ENCODE results near the gene THRSP. TPM values are rescaled to one million over a fixed set of nuclear protein-coding genes. Genes with fewer than 3 reads are reported as not detected.
"Not testable (repeated sequence)": the region's sequence is repeated elsewhere in the genome, so short reads cannot be mapped to it uniquely, and the experiment has no call there.

The THRSP gene
- total RNA-seq, 1 donor from 2014 or later, result not detected

GRCh38 chr11:78086521-78087074 lies 22.9 kb downstream of the THRSP start:
- not testable (repeated sequence) for DNase-seq (ENCODE audit: low read depth in 2 of 2)

DNA sequence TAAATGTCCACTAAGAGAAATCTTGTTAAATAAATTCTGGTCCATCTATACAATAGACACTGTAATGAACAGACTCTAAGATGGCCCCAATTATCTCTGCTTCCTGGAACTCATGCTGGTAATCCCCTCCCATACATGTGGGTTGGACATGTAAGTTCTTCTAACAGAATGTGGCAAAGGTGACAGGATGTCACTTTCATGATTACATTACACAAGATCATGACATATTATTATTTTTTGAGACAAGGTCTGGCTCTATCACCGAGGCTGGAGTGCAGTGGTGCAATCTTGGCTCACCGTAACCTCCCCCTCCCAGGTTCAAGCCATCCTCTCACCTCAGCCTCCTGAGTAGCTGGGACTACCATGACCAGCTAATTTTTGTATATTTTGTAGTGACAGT lies 30.6 kb downstream of the THRSP start:
- no peak for DNase-seq (ENCODE audit: low read depth in 2 of 2)

- no peak for DNase-seq (ENCODE audit: low read depth in 2 of 2)
These were observed 34.2 kb downstream of the THRSP start for GRCh38 chr11:78097666-78098385.

GRCh38 chr11:78099666-78100065 lies 36.0 kb downstream of the THRSP start:
- DNase-seq (ENCODE audit: low read depth in 2 of 2), result no peak

DNA sequence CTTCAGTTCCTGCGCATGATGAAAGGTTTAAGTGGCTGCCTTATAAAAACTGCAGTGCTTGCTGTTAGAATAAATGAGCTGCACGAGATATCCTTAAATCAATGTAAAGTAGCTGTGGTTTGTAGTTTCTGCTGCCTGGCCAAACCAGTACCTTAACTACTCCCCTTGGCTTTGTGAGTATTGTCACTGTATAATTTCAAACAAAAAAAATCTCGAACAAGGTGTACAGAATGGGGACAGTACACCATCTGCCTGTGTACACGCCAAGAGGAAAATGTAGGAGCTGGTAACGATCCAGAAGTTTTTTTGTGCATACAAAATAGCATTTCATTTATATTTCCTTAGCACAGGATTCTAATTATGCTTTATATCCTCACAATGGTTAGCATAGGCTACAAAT lies 36.6 kb downstream of the THRSP start:
- DNase-seq (ENCODE audit: low read depth in 2 of 2), result no peak

GRCh38 chr11:78100676-78101472 lies 37.2 kb downstream of the THRSP start:
- no peak for DNase-seq (ENCODE audit: low read depth in 2 of 2)

DNA sequence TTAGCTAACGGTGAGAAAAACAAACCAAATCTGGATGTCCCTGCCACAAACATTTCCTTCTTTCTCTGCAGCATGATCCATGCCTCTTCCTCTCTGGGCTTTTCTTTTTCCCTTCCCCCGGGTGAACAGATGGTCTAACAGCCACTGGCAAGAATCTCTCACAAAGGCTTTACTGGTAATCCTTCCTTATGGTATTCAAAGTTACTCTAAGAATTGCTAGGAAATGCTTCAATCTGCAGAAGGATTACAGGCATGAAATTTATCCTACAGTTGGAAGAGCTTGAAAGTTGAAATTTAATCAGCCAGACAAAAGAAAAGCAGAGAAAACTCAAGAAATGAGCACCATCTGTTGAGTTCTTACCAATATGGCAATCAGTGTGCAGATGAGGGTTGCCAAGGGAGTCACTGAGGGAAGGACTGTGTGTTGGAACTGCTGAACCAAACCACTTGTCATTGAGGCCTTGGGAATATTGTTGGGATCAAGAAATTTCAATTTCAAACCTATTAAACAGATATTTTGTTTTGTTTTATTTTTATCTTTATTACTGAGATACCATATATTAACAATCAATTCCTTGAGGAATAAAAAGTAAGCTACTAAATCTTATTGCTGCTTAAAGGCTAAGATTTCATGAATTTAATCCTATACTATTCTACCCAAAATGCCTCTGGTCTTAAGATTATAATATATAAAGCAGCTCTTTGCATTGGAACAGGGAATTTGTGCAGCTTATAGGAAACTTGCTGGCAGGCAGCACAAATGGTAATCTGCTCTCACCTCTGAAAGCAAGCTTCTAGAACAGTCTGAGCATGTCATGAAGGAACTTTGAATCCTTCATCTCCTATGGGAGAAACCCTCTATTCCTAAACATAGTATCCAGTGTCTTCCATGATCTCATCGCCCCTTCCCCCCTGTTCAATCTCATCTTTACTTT lies 45.7 kb downstream of the THRSP start:
- DNase-seq (ENCODE audit: low read depth in 2 of 2), result no peak

DNA sequence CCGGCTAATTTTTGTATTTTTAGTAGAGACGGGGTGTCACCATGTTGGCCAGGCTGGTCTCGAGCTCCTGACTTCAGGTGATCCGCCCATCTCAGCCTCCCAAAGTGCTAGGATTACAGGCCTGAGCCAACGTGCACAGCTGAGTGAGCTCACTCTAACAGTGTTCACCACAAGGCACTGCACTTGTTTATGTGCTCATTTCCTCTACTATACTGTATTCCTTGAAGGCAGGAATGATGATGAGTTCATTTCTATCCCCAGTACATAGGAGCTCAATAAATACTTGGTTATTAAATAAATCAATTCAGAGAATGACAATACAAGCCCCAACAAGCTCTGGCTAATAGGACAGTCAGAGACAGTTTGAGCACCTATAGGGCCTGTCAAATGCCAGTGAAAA lies 46.7 kb downstream of the THRSP start:
- no peak for DNase-seq (ENCODE audit: low read depth in 2 of 2)

- DNase-seq (ENCODE audit: low read depth in 2 of 2), result no peak
These were observed 47.2 kb downstream of the THRSP start for GRCh38 chr11:78110830-78111229.

DNA sequence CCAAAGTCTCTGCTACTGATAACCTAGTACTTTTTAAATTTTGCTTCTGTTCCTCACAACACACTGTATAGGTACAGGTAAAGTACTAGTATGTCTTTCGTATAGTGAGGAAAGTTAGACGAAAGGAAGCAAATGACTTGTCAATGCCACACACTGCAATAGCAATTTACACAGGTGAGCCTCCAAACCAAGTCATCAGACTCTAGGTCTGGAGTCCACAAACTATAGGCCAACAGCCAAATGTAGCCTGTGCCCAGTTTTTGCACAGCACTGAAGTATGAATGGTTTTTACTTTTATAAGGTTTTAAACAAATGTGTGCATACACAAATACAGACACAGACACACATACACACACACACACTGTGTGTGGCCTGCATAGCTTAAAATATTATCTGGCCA lies 47.6 kb downstream of the THRSP start:
- no peak for DNase-seq (ENCODE audit: low read depth in 2 of 2)

- no peak for DNase-seq (ENCODE audit: low read depth in 2 of 2)
These were observed 49.1 kb downstream of the THRSP start for GRCh38 chr11:78112582-78113275.

Other genes starting within 250 kb of the THRSP start
- gene RSF1, start 243.1 kb upstream of the THRSP start, total RNA-seq, result 12.8 and 16.8 TPM in 2 replicates
- gene AAMDC, start 242.7 kb upstream of the THRSP start, total RNA-seq, result 27.7 and 31.6 TPM in 2 replicates
- 27.1 and 29.7 TPM in 2 replicates for gene INTS4, start 69.2 kb upstream of the THRSP start, total RNA-seq
- gene KCTD14, start 40.6 kb upstream of the THRSP start, total RNA-seq, result under 0.01 and 0.26 TPM in 2 replicates
- gene NDUFC2, start 16.0 kb downstream of the THRSP start, total RNA-seq, result 70.4 and 82.0 TPM in 2 replicates
- gene ALG8, start 75.8 kb downstream of the THRSP start, total RNA-seq, result 20.9 and 24.5 TPM in 2 replicates
- 3.3 and 6.4 TPM in 2 replicates for gene KCTD21, start 124.8 kb downstream of the THRSP start, total RNA-seq
- gene USP35, start 125.1 kb downstream of the THRSP start, total RNA-seq, result 4.0 and 5.9 TPM in 2 replicates